ENCODE measurements around the gene KSR1. TPM values are rescaled to one million over a fixed set of nuclear protein-coding genes. Genes with fewer than 3 reads are reported as not detected.

KSR1 gene
- total RNA-seq, 1 experiment from 2014 or later = 21.7 TPM

GRCh38 chr17:27607521-27608091, 151.4 kb downstream of the KSR1 start:
- Histone ChIP-seq H3K9me3 (ENCODE audit: control insufficient read depth, insufficient read depth, low read depth, low read length) (no peaks in the 10 kb centered on the region), H3K27ac (ENCODE audit: low read length) (no peak overlapping the region), H3K4me3 (ENCODE audit: low read depth in 2 of 2, low read length in 2 of 2) (no peak overlapping the region), H3K27me3 (ENCODE audit: control insufficient read depth, insufficient read depth, low read length) (no peaks in the 10 kb centered on the region), H3K4me1 (ENCODE audit: control insufficient read depth, insufficient read depth, low read length) (no peaks in the 10 kb centered on the region), H3K36me3 (ENCODE audit: control insufficient read depth, insufficient read depth, low read length) (no peaks in the 10 kb centered on the region)
- CTCF ChIA-PET = no interaction called here
- no peak for TF ChIP-seq TCF7L2 (IDR thresholded peaks at IDR 0.05; ENCODE audit: low read depth, low read length)
- no peak for TF ChIP-seq CTCF (IDR thresholded peaks at IDR 0.05)
- no peak for TF ChIP-seq SIN3A (IDR thresholded peaks at IDR 0.05; ENCODE audit: borderline replicate concordance, insufficient read depth, low read depth, low read length)
- TF ChIP-seq, protein P1, sequence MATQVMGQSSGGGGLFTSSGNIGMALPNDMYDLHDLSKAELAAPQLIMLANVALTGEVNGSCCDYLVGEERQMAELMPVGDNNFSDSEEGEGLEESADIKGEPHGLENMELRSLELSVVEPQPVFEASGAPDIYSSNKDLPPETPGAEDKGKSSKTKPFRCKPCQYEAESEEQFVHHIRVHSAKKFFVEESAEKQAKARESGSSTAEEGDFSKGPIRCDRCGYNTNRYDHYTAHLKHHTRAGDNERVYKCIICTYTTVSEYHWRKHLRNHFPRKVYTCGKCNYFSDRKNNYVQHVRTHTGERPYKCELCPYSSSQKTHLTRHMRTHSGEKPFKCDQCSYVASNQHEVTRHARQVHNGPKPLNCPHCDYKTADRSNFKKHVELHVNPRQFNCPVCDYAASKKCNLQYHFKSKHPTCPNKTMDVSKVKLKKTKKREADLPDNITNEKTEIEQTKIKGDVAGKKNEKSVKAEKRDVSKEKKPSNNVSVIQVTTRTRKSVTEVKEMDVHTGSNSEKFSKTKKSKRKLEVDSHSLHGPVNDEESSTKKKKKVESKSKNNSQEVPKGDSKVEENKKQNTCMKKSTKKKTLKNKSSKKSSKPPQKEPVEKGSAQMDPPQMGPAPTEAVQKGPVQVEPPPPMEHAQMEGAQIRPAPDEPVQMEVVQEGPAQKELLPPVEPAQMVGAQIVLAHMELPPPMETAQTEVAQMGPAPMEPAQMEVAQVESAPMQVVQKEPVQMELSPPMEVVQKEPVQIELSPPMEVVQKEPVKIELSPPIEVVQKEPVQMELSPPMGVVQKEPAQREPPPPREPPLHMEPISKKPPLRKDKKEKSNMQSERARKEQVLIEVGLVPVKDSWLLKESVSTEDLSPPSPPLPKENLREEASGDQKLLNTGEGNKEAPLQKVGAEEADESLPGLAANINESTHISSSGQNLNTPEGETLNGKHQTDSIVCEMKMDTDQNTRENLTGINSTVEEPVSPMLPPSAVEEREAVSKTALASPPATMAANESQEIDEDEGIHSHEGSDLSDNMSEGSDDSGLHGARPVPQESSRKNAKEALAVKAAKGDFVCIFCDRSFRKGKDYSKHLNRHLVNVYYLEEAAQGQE (IDR thresholded peaks at IDR 0.05; ENCODE audit: insufficient read depth in 1 of 2, low read depth in 2 of 2, low read length in 1 of 2) = no peak
- TF ChIP-seq POLR2AphosphoS5 (IDR thresholded peaks at IDR 0.05; ENCODE audit: low read depth, low read length) = no peak
- no peak for ATAC-seq
- DNase-seq (ENCODE audit: low read depth, low spot score) = no peak
- no TSS peak for BruUV-seq (replicated peaks)
- POLR2A ChIA-PET = no interaction called here
- intact Hi-C loops (cut with micrococcal nuclease; ENCODE audit: unreplicated experiment) (loop anchor here (5.0 kb wide), 1 partner anchor 150 kb away; no protein-coding TSS in a partner anchor), in situ Hi-C loops (cut with HindIII; ENCODE audit: low pct_unique_long_range_greater_than_20kb, low sequenced_read_pairs) (no loop called here)

- no peak overlapping the region for H3K27ac ChIP-seq (ENCODE audit: low read length)
- CTCF ChIA-PET = no interaction called here
- H3K27me3 ChIP-seq (ENCODE audit: control insufficient read depth, insufficient read depth, low read length) = no peaks in the 10 kb centered on the region
- in situ Hi-C loops (cut with HindIII; ENCODE audit: low pct_unique_long_range_greater_than_20kb, low sequenced_read_pairs) = no loop called here
- no peak for ATAC-seq
- POLR2A ChIA-PET = no interaction called here
- BruUV-seq (replicated peaks) = no TSS peak
- no peaks in the 10 kb centered on the region for H3K9me3 ChIP-seq (ENCODE audit: control insufficient read depth, insufficient read depth, low read depth, low read length)
- no peaks in the 10 kb centered on the region for H3K4me1 ChIP-seq (ENCODE audit: control insufficient read depth, insufficient read depth, low read length)
- TF ChIP-seq, protein P1 (IDR thresholded peaks at IDR 0.05; ENCODE audit: insufficient read depth in 1 of 2, low read depth in 2 of 2, low read length in 1 of 2) = no peak
- no peak for TF ChIP-seq TCF7L2 (IDR thresholded peaks at IDR 0.05; ENCODE audit: low read depth, low read length)
- TF ChIP-seq CTCF (IDR thresholded peaks at IDR 0.05) = no peak
- no peak for TF ChIP-seq SIN3A (IDR thresholded peaks at IDR 0.05; ENCODE audit: borderline replicate concordance, insufficient read depth, low read depth, low read length)
- no peak for TF ChIP-seq POLR2AphosphoS5 (IDR thresholded peaks at IDR 0.05; ENCODE audit: low read depth, low read length)
- H3K36me3 ChIP-seq (ENCODE audit: control insufficient read depth, insufficient read depth, low read length) = no peaks in the 10 kb centered on the region
- intact Hi-C loops (cut with micrococcal nuclease; ENCODE audit: unreplicated experiment) = loop anchor here (5.0 kb wide), 1 partner anchor 149 kb away; no protein-coding TSS in a partner anchor
- H3K4me3 ChIP-seq (ENCODE audit: low read depth in 2 of 2, low read length in 2 of 2) = no peak overlapping the region
- DNase-seq (ENCODE audit: low read depth, low spot score) = no peak
Observed at GRCh38 chr17:27608328-27609230, 152.3 kb downstream of the KSR1 start.

Measured in Panc1 (cell line).